ENCODE results near the gene TSPAN7.

- no peak for TF ChIP-seq POLR2A (IDR thresholded peaks at IDR 0.05; ENCODE audit: low read length)
- TF ChIP-seq GATA1 (IDR thresholded peaks at IDR 0.05; ENCODE audit: low read depth, low read length): no peak
Observed at GRCh38 chrX:38574858-38575257, 13.5 kb downstream of the TSPAN7 start.
